Panc1 (cell line): ENCODE results near the gene MAP6D1. TPM values are rescaled to one million over a fixed set of nuclear protein-coding genes. Genes with fewer than 3 reads are reported as not detected.

Experiments used
- ATAC-seq: fragments of 200-7000 bp; cut with Tn5 transposase; 2 replicates; pipeline ENCODE4 v1.9.1; 2020; ENCODE audit warnings: mild to moderate bottlenecking, moderate library complexity
- BruUV-seq: library from RNA; stranded (reverse); fragments of 400-500 nt; replicated peaks from 2 replicates; lab custom pipeline; 2021; lab: Mats Ljungman, UMichigan
- CTCF ChIA-PET: fragments of 300-600 bp; sonication (Branson Sonifier 250); formaldehyde crosslinking; loops from one replicate; lab custom pipeline; 2022; ENCODE audit warnings: antibody characterized with exemption; lab: Charles Lee
- POLR2A ChIA-PET: fragments of 300-600 bp; sonication (Branson Sonifier 250); formaldehyde crosslinking; loops from one replicate; lab custom pipeline; 2022; ENCODE audit warnings: antibody characterized with exemption; lab: Charles Lee
- DNase-seq: peaks from one replicate; pipeline ENCODE4 v3.0.0-alpha.2; 2010; ENCODE audit warnings: low read depth, low spot score
- H3K27ac ChIP-seq: 2 replicates; pipeline ENCODE4 v1.5.1; 2011; ENCODE audit warnings: mild to moderate bottlenecking, low read length, inconsistent platforms
- H3K27me3 ChIP-seq: fragments of 200-500 bp; sonication (Bioruptor generic); 2 replicates; pipeline ENCODE4 v1.6.0; 2014; ENCODE audit warnings: low read length, inconsistent platforms; ENCODE audit not compliant: control insufficient read depth, insufficient read depth
- H3K36me3 ChIP-seq: fragments of 200-500 bp; sonication (Bioruptor generic); 2 replicates; pipeline ENCODE4 v1.5.1; 2014; ENCODE audit warnings: inconsistent platforms, mild to moderate bottlenecking, low read length, moderate library complexity; ENCODE audit not compliant: control insufficient read depth, insufficient read depth
- H3K4me1 ChIP-seq: 2 replicates; pipeline ENCODE4 v1.5.1; 2011; ENCODE audit warnings: inconsistent platforms, mild to moderate bottlenecking, low read length, moderate library complexity; ENCODE audit not compliant: control insufficient read depth, insufficient read depth
- H3K4me3 ChIP-seq, 2 experiments: 2 replicates each; pipeline ENCODE4 v1.5.1; 2011 to 2012; ENCODE audit warnings: low read depth in 2 of 2, low read length in 2 of 2, mild to moderate bottlenecking in 2 of 2, inconsistent platforms in 1 of 2, moderate library complexity in 1 of 2
- H3K9me3 ChIP-seq: fragments of 200-500 bp; sonication (Bioruptor generic); 2 replicates; pipeline ENCODE4 v1.5.1; 2014; ENCODE audit warnings: low read depth, mild to moderate bottlenecking, inconsistent platforms, low read length, moderate library complexity; ENCODE audit not compliant: control insufficient read depth, insufficient read depth
- CTCF ChIP-seq: fragments of 450-650 bp; IDR thresholded peaks from 2 replicates; pipeline ENCODE4 v1.5.1; 2017; ENCODE audit warnings: mild to moderate bottlenecking
- POLR2AphosphoS5 ChIP-seq: IDR thresholded peaks from 2 replicates; pipeline ENCODE4 v1.6.1; 2012; ENCODE audit warnings: mild to moderate bottlenecking, low read depth, low read length, moderate library complexity
- REST ChIP-seq, 2 experiments: IDR thresholded peaks; 2 replicates each; pipeline ENCODE4 v1.6.1; 2011 to 2012; ENCODE audit warnings: low read depth in 2 of 2, control low read depth in 1 of 2, low read length in 1 of 2, mild to moderate bottlenecking in 1 of 2, moderate library complexity in 1 of 2; ENCODE audit not compliant: insufficient read depth in 1 of 2
- SIN3A ChIP-seq: IDR thresholded peaks from 2 replicates; pipeline ENCODE4 v1.6.1; 2012; ENCODE audit warnings: low read depth, mild to moderate bottlenecking, low read length, moderate library complexity, borderline replicate concordance; ENCODE audit not compliant: insufficient read depth
- TCF7L2 ChIP-seq: IDR thresholded peaks from 2 replicates; pipeline ENCODE4 v1.6.1; 2011; ENCODE audit warnings: mild to moderate bottlenecking, low read depth, low read length, inconsistent platforms
- in situ Hi-C: cut with HindIII; loops from 2 replicates; pipeline ENCODE4 v1.10.0; 2016; ENCODE audit warnings: low sequenced_read_pairs, low pct_unique_long_range_greater_than_20kb
- intact Hi-C: fragments of 100-400 bp; cut with micrococcal nuclease; formaldehyde crosslinking; loops from one replicate; pipeline ENCODE4 v1.10.0; 2022; ENCODE audit not compliant: unreplicated experiment
- total RNA-seq: library from RNA; stranded (reverse); gene quantifications from one replicate; pipeline ENCODE4 v1.2.1, GENCODE V29; 2021; ENCODE audit not compliant: unreplicated experiment

The MAP6D1 gene
- total RNA-seq, 1 experiment from 2014 or later, result 7.9 TPM

GRCh38 chr3:183799461-183799860, 25.9 kb downstream of the MAP6D1 start:
- Histone ChIP-seq H3K36me3 (peaks cover 14% of the 10 kb centered on the region), H3K27me3 (no peaks in the 10 kb centered on the region), H3K4me1 (no peaks in the 10 kb centered on the region), H3K4me3 (no peak overlapping the region), H3K27ac (no peak overlapping the region), H3K9me3 (no peaks in the 10 kb centered on the region)
- ChIA-PET CTCF (no interaction called here), POLR2A (no interaction called here)
- DNase-seq, result no peak
- intact Hi-C loops (no loop called here), in situ Hi-C loops (no loop called here)
- BruUV-seq, result no TSS peak
- no peak for TF ChIP-seq POLR2AphosphoS5
- no peak for TF ChIP-seq CTCF
- no peak for TF ChIP-seq REST (IDR thresholded peaks at IDR 0.05; ENCODE audit: insufficient read depth in 1 of 2, low read depth in 2 of 2, low read length in 1 of 2)
- no peak for TF ChIP-seq TCF7L2
- no peak for TF ChIP-seq SIN3A
- no peak for ATAC-seq

- Histone ChIP-seq H3K27me3 (no peaks in the 10 kb centered on the region), H3K36me3 (peaks cover 14% of the 10 kb centered on the region), H3K4me3 (no peak overlapping the region), H3K27ac (no peak overlapping the region), H3K4me1 (no peaks in the 10 kb centered on the region), H3K9me3 (no peaks in the 10 kb centered on the region)
- intact Hi-C loops (no loop called here), in situ Hi-C loops (no loop called here)
- DNase-seq (no peak), ATAC-seq (peak; percentile 46; the same call in 1 of the 2 replicates)
- TF ChIP-seq TCF7L2, result no peak
- TF ChIP-seq SIN3A, result no peak
- no peak for TF ChIP-seq REST (IDR thresholded peaks at IDR 0.05; ENCODE audit: insufficient read depth in 1 of 2, low read depth in 2 of 2, low read length in 1 of 2)
- no peak for TF ChIP-seq CTCF
- TF ChIP-seq POLR2AphosphoS5, result no peak
- CTCF ChIA-PET, result no interaction called here
- POLR2A ChIA-PET, result no interaction called here
- no TSS peak for BruUV-seq
Measured at GRCh38 chr3:183797996-183798395, 27.4 kb downstream of the MAP6D1 start.
